Measurements from ENCODE around the gene GEMIN5. TPM values are rescaled to one million over a fixed set of nuclear protein-coding genes. Genes with fewer than 3 reads are reported as not detected.
A peak's percentile ranks its signal among the peaks of the same experiment; 100 is the strongest.
"Not testable (repeated sequence)": the region's sequence is repeated elsewhere in the genome, so short reads cannot be mapped to it uniquely, and the experiment has no call there.

GEMIN5 gene
- 10 to 100 TPM; 25.5 to 27.4 TPM for total RNA-seq

GRCh38 chr5:154937718-154938466 is at the start of gene GEMIN5:
TSS of gene GEMIN5 (minus strand) at chr5:154938211. CDS start at chr5:154938133, 78 bp downstream.
- DNase-seq: peak; percentile 90
- ChIA-PET CTCF (interaction anchor here (1.2 to 1.7 kb wide), 2 partner anchors 20 to 288 kb away, joined by 4 to 5 read pairs; no protein-coding TSS in a partner anchor), POLR2A (interaction anchor here (1.4 to 2.1 kb wide), 2 partner anchors 18 to 80 kb away, joined by 4 to 9 read pairs; partner anchors contain the start of gene CNOT8)
- Mint-ChIP-seq H3K36me3 (peaks cover 18% of the 10 kb centered on the region), H3K9me3 (no peaks in the 10 kb centered on the region), H3K4me1 (ENCODE audit: low read depth) (peaks cover 49% of the 10 kb centered on the region), H3K4me3 (peak within 1 kb of the TSS; percentile 87), H3K27ac (peak within 1 kb of the TSS; percentile 63), H3K27me3 (no peaks in the 10 kb centered on the region)
- intact Hi-C loops (cut with micrococcal nuclease): no loop called here

- Mint-ChIP-seq H3K9me3 (no peaks in the 10 kb centered on the region), H3K36me3 (no peaks in the 10 kb centered on the region), H3K27me3 (peaks cover 10% of the 10 kb centered on the region), H3K4me1 (ENCODE audit: low read depth) (no peaks in the 10 kb centered on the region), H3K27ac (no peak overlapping the region), H3K4me3 (no peak overlapping the region)
- ChIA-PET POLR2A (no interaction called here), CTCF (no interaction called here)
- intact Hi-C loops (cut with micrococcal nuclease): no loop called here
- no peak for DNase-seq
These were observed 48.1 kb upstream of the GEMIN5 start for GRCh38 chr5:154986151-154986550.

- Mint-ChIP-seq H3K4me3 (no peak overlapping the region), H3K4me1 (ENCODE audit: low read depth) (no peaks in the 10 kb centered on the region), H3K36me3 (no peaks in the 10 kb centered on the region), H3K27me3 (peaks cover 10% of the 10 kb centered on the region), H3K27ac (no peak overlapping the region), H3K9me3 (no peaks in the 10 kb centered on the region)
- DNase-seq: no peak
- intact Hi-C loops (cut with micrococcal nuclease): no loop called here
- CTCF ChIA-PET: no interaction called here
- POLR2A ChIA-PET: no interaction called here
These were observed 47.0 kb upstream of the GEMIN5 start for GRCh38 chr5:154984946-154985516.

- intact Hi-C loops (cut with micrococcal nuclease); H3K9me3 Mint-ChIP-seq; H3K4me1 Mint-ChIP-seq (ENCODE audit: low read depth); H3K27me3 Mint-ChIP-seq; DNase-seq; H3K36me3 Mint-ChIP-seq; H3K4me3 Mint-ChIP-seq; POLR2A ChIA-PET; H3K27ac Mint-ChIP-seq; CTCF ChIA-PET: not testable (repeated sequence)
These were observed 40.3 kb upstream of the GEMIN5 start for GRCh38 chr5:154978294-154978693.

GRCh38 chr5:154977409-154977808 is 39.4 kb upstream of the GEMIN5 start:
- Mint-ChIP-seq H3K4me1 (ENCODE audit: low read depth) (no peaks in the 10 kb centered on the region), H3K27ac (no peak overlapping the region), H3K9me3 (peaks cover 8% of the 10 kb centered on the region), H3K36me3 (peaks cover 2% of the 10 kb centered on the region), H3K27me3 (no peaks in the 10 kb centered on the region), H3K4me3 (no peak overlapping the region)
- intact Hi-C loops (cut with micrococcal nuclease): no loop called here
- no peak for DNase-seq
- ChIA-PET CTCF (no interaction called here), POLR2A (no interaction called here)

GRCh38 chr5:154976082-154976481 is 38.1 kb upstream of the GEMIN5 start:
- H3K27me3 Mint-ChIP-seq; CTCF ChIA-PET; H3K9me3 Mint-ChIP-seq; POLR2A ChIA-PET; DNase-seq; H3K4me3 Mint-ChIP-seq; H3K36me3 Mint-ChIP-seq; H3K27ac Mint-ChIP-seq; intact Hi-C loops (cut with micrococcal nuclease); H3K4me1 Mint-ChIP-seq (ENCODE audit: low read depth): not testable (repeated sequence)

- POLR2A ChIA-PET: no interaction called here
- Mint-ChIP-seq H3K27ac (no peak overlapping the region), H3K27me3 (no peaks in the 10 kb centered on the region), H3K36me3 (peaks cover 18% of the 10 kb centered on the region), H3K4me3 (no peak overlapping the region), H3K9me3 (peaks cover 8% of the 10 kb centered on the region), H3K4me1 (ENCODE audit: low read depth) (no peaks in the 10 kb centered on the region)
- intact Hi-C loops (cut with micrococcal nuclease): no loop called here
- no peak for DNase-seq
- CTCF ChIA-PET: interaction anchor here (1.2 to 1.3 kb wide), 3 partner anchors 26 to 55 kb away, joined by 4 to 6 read pairs (median 4); no protein-coding TSS in a partner anchor
These were observed 34.6 kb upstream of the GEMIN5 start for GRCh38 chr5:154972476-154973080.

- intact Hi-C loops (cut with micrococcal nuclease): no loop called here
- no peak for DNase-seq
- Mint-ChIP-seq H3K4me3 (no peak overlapping the region), H3K36me3 (peaks cover 20% of the 10 kb centered on the region), H3K27ac (no peak overlapping the region), H3K27me3 (no peaks in the 10 kb centered on the region), H3K4me1 (ENCODE audit: low read depth) (no peaks in the 10 kb centered on the region), H3K9me3 (peaks cover 8% of the 10 kb centered on the region)
- CTCF ChIA-PET: interaction anchor here (1.2 kb wide), 1 partner anchor 25 kb away, joined by 4 read pairs; no protein-coding TSS in a partner anchor
- POLR2A ChIA-PET: no interaction called here
These were observed 33.5 kb upstream of the GEMIN5 start for GRCh38 chr5:154971501-154971900.

- no peak for DNase-seq
- intact Hi-C loops (cut with micrococcal nuclease): no loop called here
- Mint-ChIP-seq H3K4me1 (ENCODE audit: low read depth) (no peaks in the 10 kb centered on the region), H3K27ac (no peak overlapping the region), H3K36me3 (peaks cover 23% of the 10 kb centered on the region), H3K4me3 (no peak overlapping the region), H3K9me3 (peaks cover 3% of the 10 kb centered on the region), H3K27me3 (no peaks in the 10 kb centered on the region)
- POLR2A ChIA-PET: no interaction called here
- CTCF ChIA-PET: no interaction called here
These were observed 32.7 kb upstream of the GEMIN5 start for GRCh38 chr5:154970759-154971158.

- no peaks in the 10 kb centered on the region for H3K9me3 Mint-ChIP-seq
- POLR2A ChIA-PET: no interaction called here
- no peak overlapping the region for H3K27ac Mint-ChIP-seq
- CTCF ChIA-PET: interaction anchor here (1.2 to 1.5 kb wide), 3 partner anchors 9 to 35 kb away, joined by 3 to 5 read pairs (median 3); no protein-coding TSS in a partner anchor
- H3K4me1 Mint-ChIP-seq (ENCODE audit: low read depth): no peaks in the 10 kb centered on the region
- no peaks in the 10 kb centered on the region for H3K27me3 Mint-ChIP-seq
- peaks cover 22% of the 10 kb centered on the region for H3K36me3 Mint-ChIP-seq
- no peak overlapping the region for H3K4me3 Mint-ChIP-seq
- intact Hi-C loops (cut with micrococcal nuclease): no loop called here
- DNase-seq: no peak
These were observed 30.9 kb upstream of the GEMIN5 start for GRCh38 chr5:154968953-154969352.

GRCh38 chr5:154967421-154968024 is 29.5 kb upstream of the GEMIN5 start:
- intact Hi-C loops (cut with micrococcal nuclease): no loop called here
- POLR2A ChIA-PET: no interaction called here
- H3K4me1 Mint-ChIP-seq (ENCODE audit: low read depth): no peaks in the 10 kb centered on the region
- no peaks in the 10 kb centered on the region for H3K27me3 Mint-ChIP-seq
- no peaks in the 10 kb centered on the region for H3K9me3 Mint-ChIP-seq
- H3K27ac Mint-ChIP-seq: no peak overlapping the region
- CTCF ChIA-PET: interaction anchor here (0.7 to 1.5 kb wide), 6 partner anchors 8 to 61 kb away, joined by 3 to 5 read pairs (median 3); no protein-coding TSS in a partner anchor
- H3K36me3 Mint-ChIP-seq: peaks cover 22% of the 10 kb centered on the region
- no peak for DNase-seq
- no peak overlapping the region for H3K4me3 Mint-ChIP-seq

GRCh38 chr5:154966874-154967273 is 28.9 kb upstream of the GEMIN5 start:
- Mint-ChIP-seq H3K4me3 (no peak overlapping the region), H3K27ac (no peak overlapping the region), H3K4me1 (ENCODE audit: low read depth) (no peaks in the 10 kb centered on the region), H3K27me3 (no peaks in the 10 kb centered on the region), H3K9me3 (no peaks in the 10 kb centered on the region), H3K36me3 (peaks cover 22% of the 10 kb centered on the region)
- no peak for DNase-seq
- ChIA-PET CTCF (interaction anchor here (1.7 kb wide), 1 partner anchor 21 kb away, joined by 6 read pairs; no protein-coding TSS in a partner anchor), POLR2A (no interaction called here)
- intact Hi-C loops (cut with micrococcal nuclease): no loop called here

All from activated CD4-positive, alpha-beta memory T cell treated with anti-CD3 and anti-CD28 coated beads for 36 hours (primary cell).